COLO829 (cell line): Measurements from ENCODE around the gene RCVRN.

ENCODE experiments used
- DNase-seq: peaks from one replicate; pipeline ENCODE4 v3.0.0; 2012; ENCODE audit warnings: low spot score

RCVRN gene

DNA sequence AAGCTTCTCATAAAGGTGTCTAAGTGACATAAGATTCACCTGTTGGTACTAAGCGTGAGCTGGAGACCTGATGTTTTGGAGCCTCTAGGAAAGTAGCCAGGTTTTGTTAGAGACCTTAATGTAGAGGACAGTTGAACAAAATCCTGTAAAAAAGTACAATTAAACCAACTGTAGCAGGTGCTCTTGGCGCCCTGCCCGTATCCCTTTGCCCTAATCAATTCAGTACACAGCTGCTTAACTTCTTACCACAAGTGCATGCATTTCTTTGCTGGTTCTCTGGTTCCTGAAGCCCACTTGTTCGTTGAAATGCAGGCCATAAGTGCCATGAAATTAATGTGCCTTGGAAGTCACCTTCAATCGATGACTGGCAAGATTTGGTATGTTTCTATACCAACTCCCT, 54.9 kb downstream of the RCVRN start:
- DNase-seq: no peak
